ENCODE measurements around the gene VPS50.
"Not testable (repeated sequence)": the region's sequence is repeated elsewhere in the genome, so short reads cannot be mapped to it uniquely, and the experiment has no call there.

Gene VPS50

GRCh38 chr7:93327006-93327633, 95.0 kb downstream of the VPS50 start:
- no peak overlapping the region for H3K4me3 ChIP-seq (ENCODE audit: low read depth, low read length)
- DNase-seq (ENCODE audit: low read depth): peak; percentile 17
- TF ChIP-seq, protein P1, sequence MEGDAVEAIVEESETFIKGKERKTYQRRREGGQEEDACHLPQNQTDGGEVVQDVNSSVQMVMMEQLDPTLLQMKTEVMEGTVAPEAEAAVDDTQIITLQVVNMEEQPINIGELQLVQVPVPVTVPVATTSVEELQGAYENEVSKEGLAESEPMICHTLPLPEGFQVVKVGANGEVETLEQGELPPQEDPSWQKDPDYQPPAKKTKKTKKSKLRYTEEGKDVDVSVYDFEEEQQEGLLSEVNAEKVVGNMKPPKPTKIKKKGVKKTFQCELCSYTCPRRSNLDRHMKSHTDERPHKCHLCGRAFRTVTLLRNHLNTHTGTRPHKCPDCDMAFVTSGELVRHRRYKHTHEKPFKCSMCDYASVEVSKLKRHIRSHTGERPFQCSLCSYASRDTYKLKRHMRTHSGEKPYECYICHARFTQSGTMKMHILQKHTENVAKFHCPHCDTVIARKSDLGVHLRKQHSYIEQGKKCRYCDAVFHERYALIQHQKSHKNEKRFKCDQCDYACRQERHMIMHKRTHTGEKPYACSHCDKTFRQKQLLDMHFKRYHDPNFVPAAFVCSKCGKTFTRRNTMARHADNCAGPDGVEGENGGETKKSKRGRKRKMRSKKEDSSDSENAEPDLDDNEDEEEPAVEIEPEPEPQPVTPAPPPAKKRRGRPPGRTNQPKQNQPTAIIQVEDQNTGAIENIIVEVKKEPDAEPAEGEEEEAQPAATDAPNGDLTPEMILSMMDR (IDR thresholded peaks at IDR 0.05; ENCODE audit: low read depth, low read length): no peak
- no peak for TF ChIP-seq MAX (IDR thresholded peaks at IDR 0.05; ENCODE audit: low read depth, low read length)
- TF ChIP-seq MYC (IDR thresholded peaks at IDR 0.05; ENCODE audit: low read depth, low read length): no peak
- TF ChIP-seq POLR2A (IDR thresholded peaks at IDR 0.05; ENCODE audit: extremely low read depth, insufficient read length): no peak

- H3K4me3 ChIP-seq (ENCODE audit: low read depth, low read length): no peak overlapping the region
- TF ChIP-seq MAX (IDR thresholded peaks at IDR 0.05; ENCODE audit: low read depth, low read length) (no peak), MYC (IDR thresholded peaks at IDR 0.05; ENCODE audit: low read depth, low read length) (no peak), POLR2A (IDR thresholded peaks at IDR 0.05; ENCODE audit: extremely low read depth, insufficient read length) (no peak)
- TF ChIP-seq, protein P1 (IDR thresholded peaks at IDR 0.05; ENCODE audit: low read depth, low read length): no peak
- DNase-seq (ENCODE audit: low read depth): no peak
Measured at GRCh38 chr7:93331706-93332105, 99.5 kb downstream of the VPS50 start.

GRCh38 chr7:93332172-93332571, 100.0 kb downstream of the VPS50 start:
- no peak overlapping the region for H3K4me3 ChIP-seq (ENCODE audit: low read depth, low read length)
- TF ChIP-seq, protein P1 (IDR thresholded peaks at IDR 0.05; ENCODE audit: low read depth, low read length): no peak
- TF ChIP-seq POLR2A (IDR thresholded peaks at IDR 0.05; ENCODE audit: extremely low read depth, insufficient read length) (no peak), MYC (IDR thresholded peaks at IDR 0.05; ENCODE audit: low read depth, low read length) (no peak), MAX (IDR thresholded peaks at IDR 0.05; ENCODE audit: low read depth, low read length) (no peak)
- DNase-seq (ENCODE audit: low read depth): no peak

DNA sequence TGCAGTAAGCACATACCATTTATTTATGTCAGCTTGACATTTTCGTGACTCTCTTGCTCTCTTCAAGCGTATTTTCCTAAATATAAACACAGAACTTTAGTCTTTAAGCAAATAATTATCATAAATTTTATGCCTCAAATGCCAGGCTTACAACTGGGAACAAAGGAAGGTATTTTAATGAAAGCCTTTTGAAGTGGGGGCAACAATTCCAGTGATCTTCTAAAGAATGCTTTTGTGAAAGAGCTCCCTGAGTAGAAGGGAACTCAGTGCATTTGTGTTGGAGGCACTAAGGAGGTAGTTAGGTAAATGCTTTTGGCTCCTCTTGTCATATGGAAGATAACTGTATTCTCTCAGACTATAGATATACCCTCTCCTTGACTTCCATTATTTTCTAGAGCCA, 104.9 kb downstream of the VPS50 start:
- no peak overlapping the region for H3K4me3 ChIP-seq (ENCODE audit: low read depth, low read length)
- DNase-seq (ENCODE audit: low read depth): no peak
- TF ChIP-seq, protein P1 (IDR thresholded peaks at IDR 0.05; ENCODE audit: low read depth, low read length): no peak
- TF ChIP-seq MAX (IDR thresholded peaks at IDR 0.05; ENCODE audit: low read depth, low read length): no peak
- TF ChIP-seq POLR2A (IDR thresholded peaks at IDR 0.05; ENCODE audit: extremely low read depth, insufficient read length): no peak
- TF ChIP-seq MYC (IDR thresholded peaks at IDR 0.05; ENCODE audit: low read depth, low read length): no peak

DNA sequence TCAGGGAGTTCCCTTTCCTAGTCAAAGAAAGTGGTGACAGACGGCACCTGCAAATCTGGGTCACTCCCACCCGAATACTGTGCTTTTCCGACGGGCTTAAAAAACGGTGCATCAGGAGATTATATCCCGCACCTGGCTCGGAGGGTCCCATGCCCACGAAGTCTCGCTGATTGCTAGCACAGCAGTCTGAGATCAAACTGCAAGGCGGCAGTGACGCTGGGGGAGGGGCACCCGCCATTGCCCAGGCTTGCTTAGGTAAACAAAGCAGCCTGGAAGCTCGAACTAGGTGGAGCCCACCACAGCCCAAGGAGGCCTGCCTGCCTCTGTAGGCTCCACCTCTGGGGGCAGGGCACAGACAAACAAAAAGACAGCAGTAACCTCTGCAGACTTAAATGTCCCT, 110.0 kb downstream of the VPS50 start:
- not testable (repeated sequence) for DNase-seq (ENCODE audit: low read depth); H3K4me3 ChIP-seq (ENCODE audit: low read depth, low read length)

DNA sequence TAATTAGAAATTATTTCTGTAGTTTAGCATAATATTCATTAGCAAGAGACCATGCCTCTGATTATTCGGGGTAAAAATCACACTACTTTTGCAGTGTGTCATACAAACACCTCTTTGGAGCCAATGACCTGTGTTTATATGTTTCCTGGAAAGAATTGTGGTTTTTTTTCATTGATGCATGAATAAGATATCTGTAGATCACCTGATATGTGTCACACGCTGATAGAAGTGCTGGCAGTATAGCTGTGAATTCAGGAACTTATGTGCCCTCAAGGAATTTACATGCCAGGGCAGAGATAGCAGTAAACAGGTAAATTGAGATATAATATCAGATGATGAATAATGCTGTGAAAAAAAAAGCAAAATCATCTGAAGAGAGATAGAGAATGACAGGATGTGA, 118.2 kb downstream of the VPS50 start:
- H3K4me3 ChIP-seq (ENCODE audit: low read depth, low read length): no peak overlapping the region
- DNase-seq (ENCODE audit: low read depth): no peak
- TF ChIP-seq MAX (IDR thresholded peaks at IDR 0.05; ENCODE audit: low read depth, low read length) (no peak), POLR2A (IDR thresholded peaks at IDR 0.05; ENCODE audit: extremely low read depth, insufficient read length) (no peak), MYC (IDR thresholded peaks at IDR 0.05; ENCODE audit: low read depth, low read length) (no peak)
- TF ChIP-seq, protein P1 (IDR thresholded peaks at IDR 0.05; ENCODE audit: low read depth, low read length): no peak

Measured in NB4 (cell line).